OCI-LY1 (cell line): ENCODE results near the gene NCKAP1.

Experiments used
- H2AFZ ChIP-seq: fragments of 200-600 bp; sonication (generic), shearing (Covaris generic); 2 replicates; pipeline ENCODE4 v1.6.0; 2014; ENCODE audit warnings: antibody characterized with exemption, mild to moderate bottlenecking, low read length
- H3F3A ChIP-seq: fragments of 200-600 bp; sonication (generic), shearing (Covaris generic); 2 replicates; pipeline ENCODE4 v1.6.0; 2014; ENCODE audit warnings: mild to moderate bottlenecking, antibody characterized with exemption, low read length, moderate library complexity; ENCODE audit not compliant: insufficient read depth
- H3K27ac ChIP-seq: fragments of 200-600 bp; sonication (generic); 2 replicates; pipeline ENCODE4 v1.5.1; 2014; ENCODE audit warnings: low read length, mixed run types, mild to moderate bottlenecking, low read depth; ENCODE audit not compliant: poor library complexity, severe bottlenecking
- H3K27me3 ChIP-seq: fragments of 200-600 bp; sonication (generic); 2 replicates; pipeline ENCODE4 v1.6.0; 2014; ENCODE audit warnings: antibody characterized with exemption, mild to moderate bottlenecking, low read length, moderate library complexity; ENCODE audit not compliant: insufficient read depth
- H3K36me3 ChIP-seq: fragments of 200-600 bp; sonication (generic); 2 replicates; pipeline ENCODE4 v1.6.1; 2014; ENCODE audit warnings: mild to moderate bottlenecking, antibody characterized with exemption, low read length, moderate library complexity, mixed read lengths; ENCODE audit not compliant: insufficient read depth
- H3K4me1 ChIP-seq: fragments of 200-600 bp; sonication (generic); 2 replicates; pipeline ENCODE4 v1.5.1; 2014; ENCODE audit warnings: mild to moderate bottlenecking, low read length, moderate library complexity; ENCODE audit not compliant: insufficient read depth, severe bottlenecking
- H3K4me2 ChIP-seq: fragments of 200-600 bp; sonication (generic), shearing (Covaris generic); 2 replicates; pipeline ENCODE4 v1.6.1; 2014; ENCODE audit warnings: low read length
- H3K4me3 ChIP-seq: fragments of 200-600 bp; sonication (generic); 2 replicates; pipeline ENCODE4 v1.5.1; 2014; ENCODE audit warnings: low read length, low read depth, mild to moderate bottlenecking, mixed read lengths; ENCODE audit not compliant: poor library complexity, severe bottlenecking
- H3K79me2 ChIP-seq: fragments of 200-600 bp; shearing (Covaris generic); 2 replicates; pipeline ENCODE4 v1.6.1; 2016; ENCODE audit warnings: mixed run types, low read length, mixed read lengths; ENCODE audit not compliant: insufficient read depth
- H3K9ac ChIP-seq: fragments of 200-600 bp; sonication (generic), shearing (Covaris generic); 2 replicates; pipeline ENCODE4 v1.6.1; 2014; ENCODE audit warnings: mild to moderate bottlenecking, low read length, mixed read lengths
- H3K9me2 ChIP-seq: fragments of 200-600 bp; sonication (generic), shearing (Covaris generic); 2 replicates; pipeline ENCODE4 v1.6.1; 2014; ENCODE audit warnings: low read depth, mild to moderate bottlenecking, low read length, mixed read lengths
- H3K9me3 ChIP-seq: fragments of 200-600 bp; shearing (Covaris generic); 2 replicates; pipeline ENCODE4 v1.6.1; 2014; ENCODE audit warnings: low read length, mixed read lengths
- H4K20me1 ChIP-seq: fragments of 200-600 bp; sonication (generic), shearing (Covaris generic); 2 replicates; pipeline ENCODE4 v1.6.0; 2016; ENCODE audit warnings: mild to moderate bottlenecking, low read length; ENCODE audit not compliant: insufficient read depth
- EZH2 ChIP-seq: fragments of 200-600 bp; sonication (generic), shearing (Covaris generic); IDR thresholded peaks from 2 replicates; pipeline ENCODE4 v1.8.0; 2017; ENCODE audit warnings: borderline replicate concordance, mixed run types, mild to moderate bottlenecking, antibody characterized with exemption, low read length, moderate library complexity, mixed read lengths
- TF ChIP-seq, protein P1 (sequence below): fragments of 200-600 bp; sonication (generic), shearing (Covaris generic); IDR thresholded peaks from 2 replicates; pipeline ENCODE4 v1.5.1; 2017; ENCODE audit warnings: mild to moderate bottlenecking, antibody characterized with exemption, low read length, moderate library complexity, mixed read lengths

Gene NCKAP1

DNA sequence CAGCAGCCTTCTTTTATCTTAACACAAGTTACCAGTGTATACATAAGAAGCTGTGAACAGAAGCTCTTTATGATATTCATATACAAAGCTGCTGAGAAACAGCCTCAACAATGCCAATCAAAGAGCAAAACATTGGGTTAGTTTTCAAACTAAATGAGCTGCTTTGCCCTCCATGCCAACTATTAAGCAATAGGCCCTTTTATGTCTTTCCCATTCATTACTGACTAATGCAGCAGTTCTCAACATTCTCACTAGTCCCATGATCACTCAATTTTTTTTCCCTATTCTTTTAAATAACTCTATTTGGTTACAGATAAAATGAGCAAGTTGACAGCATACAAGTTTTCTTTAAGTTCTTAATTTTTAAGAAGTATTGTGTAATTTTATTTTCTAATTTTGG, 114.0 kb downstream of the NCKAP1 start:
- no peak overlapping the region for H3K27ac ChIP-seq
- H3K4me2 ChIP-seq, result no peak overlapping the region
- TF ChIP-seq EZH2, result no peak
- TF ChIP-seq, protein P1, sequence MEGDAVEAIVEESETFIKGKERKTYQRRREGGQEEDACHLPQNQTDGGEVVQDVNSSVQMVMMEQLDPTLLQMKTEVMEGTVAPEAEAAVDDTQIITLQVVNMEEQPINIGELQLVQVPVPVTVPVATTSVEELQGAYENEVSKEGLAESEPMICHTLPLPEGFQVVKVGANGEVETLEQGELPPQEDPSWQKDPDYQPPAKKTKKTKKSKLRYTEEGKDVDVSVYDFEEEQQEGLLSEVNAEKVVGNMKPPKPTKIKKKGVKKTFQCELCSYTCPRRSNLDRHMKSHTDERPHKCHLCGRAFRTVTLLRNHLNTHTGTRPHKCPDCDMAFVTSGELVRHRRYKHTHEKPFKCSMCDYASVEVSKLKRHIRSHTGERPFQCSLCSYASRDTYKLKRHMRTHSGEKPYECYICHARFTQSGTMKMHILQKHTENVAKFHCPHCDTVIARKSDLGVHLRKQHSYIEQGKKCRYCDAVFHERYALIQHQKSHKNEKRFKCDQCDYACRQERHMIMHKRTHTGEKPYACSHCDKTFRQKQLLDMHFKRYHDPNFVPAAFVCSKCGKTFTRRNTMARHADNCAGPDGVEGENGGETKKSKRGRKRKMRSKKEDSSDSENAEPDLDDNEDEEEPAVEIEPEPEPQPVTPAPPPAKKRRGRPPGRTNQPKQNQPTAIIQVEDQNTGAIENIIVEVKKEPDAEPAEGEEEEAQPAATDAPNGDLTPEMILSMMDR, result no peak
- no peak overlapping the region for H3K9ac ChIP-seq
- H3K79me2 ChIP-seq, result no peaks in the 10 kb centered on the region
- H3F3A ChIP-seq, result no peaks in the 10 kb centered on the region
- H3K27me3 ChIP-seq, result no peaks in the 10 kb centered on the region
- H3K9me2 ChIP-seq, result no peaks in the 10 kb centered on the region
- H3K36me3 ChIP-seq, result no peaks in the 10 kb centered on the region
- no peaks in the 10 kb centered on the region for H3K9me3 ChIP-seq
- no peak overlapping the region for H3K4me3 ChIP-seq
- no peaks in the 10 kb centered on the region for H3K4me1 ChIP-seq
- no peaks in the 10 kb centered on the region for H4K20me1 ChIP-seq
- H2AFZ ChIP-seq, result no peak overlapping the region

DNA sequence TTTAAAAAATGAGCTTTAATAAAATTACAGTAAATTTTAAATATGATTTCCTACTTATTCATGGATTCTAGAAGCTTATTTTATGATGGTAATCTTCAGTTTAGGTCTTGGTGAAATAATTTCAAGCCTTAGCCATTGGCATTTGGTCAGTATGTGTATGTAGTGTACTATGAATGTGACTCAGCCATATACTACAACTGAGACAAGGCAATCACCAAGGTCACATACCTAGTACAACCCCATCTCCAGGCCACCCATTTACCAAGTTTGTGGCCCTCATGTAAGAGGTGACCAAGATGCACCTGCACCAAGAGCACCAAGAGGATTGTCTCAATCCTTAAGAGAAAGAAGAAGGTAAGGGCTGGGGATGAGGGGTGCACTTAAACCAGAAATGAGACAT, 117.0 kb downstream of the NCKAP1 start:
- Histone ChIP-seq H3K4me2 (no peak overlapping the region), H3K9ac (no peak overlapping the region), H3K9me2 (no peaks in the 10 kb centered on the region), H3K79me2 (no peaks in the 10 kb centered on the region), H3K4me3 (no peak overlapping the region), H3K9me3 (no peaks in the 10 kb centered on the region), H2AFZ (no peak overlapping the region), H3K27ac (no peak overlapping the region), H3F3A (no peaks in the 10 kb centered on the region), H4K20me1 (no peaks in the 10 kb centered on the region), H3K36me3 (no peaks in the 10 kb centered on the region), H3K27me3 (no peaks in the 10 kb centered on the region), H3K4me1 (no peaks in the 10 kb centered on the region)
- TF ChIP-seq EZH2, result no peak
- TF ChIP-seq, protein P1, result no peak

DNA sequence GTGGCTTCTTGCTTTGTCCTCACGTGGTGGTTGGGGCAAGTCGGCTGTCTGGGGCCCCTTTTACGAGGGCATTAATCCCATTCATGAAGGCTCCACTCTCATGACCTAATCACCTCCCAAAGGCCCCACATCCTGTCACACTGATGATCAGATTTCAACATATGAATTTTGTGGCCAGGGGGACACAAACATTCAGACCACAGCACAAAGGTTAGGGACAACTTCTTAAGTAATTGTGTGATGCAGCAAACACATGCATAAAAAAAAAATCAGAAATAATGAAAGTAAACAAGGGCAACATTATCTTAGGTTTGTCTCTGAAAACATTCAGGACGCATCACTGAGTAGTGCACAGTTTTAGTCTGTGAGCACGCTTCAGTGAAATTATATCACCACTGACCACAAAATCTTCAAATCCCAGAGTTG, 117.6 kb downstream of the NCKAP1 start:
- no peak overlapping the region for H3K4me2 ChIP-seq

More for the DNA sequence above, 117.6 kb downstream of the NCKAP1 start:
- Histone ChIP-seq H3F3A (no peaks in the 10 kb centered on the region), H3K9me3 (no peaks in the 10 kb centered on the region), H3K79me2 (no peaks in the 10 kb centered on the region), H3K27ac (no peak overlapping the region), H3K36me3 (no peaks in the 10 kb centered on the region), H3K9ac (no peak overlapping the region), H4K20me1 (no peaks in the 10 kb centered on the region), H2AFZ (no peak overlapping the region), H3K9me2 (no peaks in the 10 kb centered on the region), H3K27me3 (no peaks in the 10 kb centered on the region), H3K4me3 (no peak overlapping the region), H3K4me1 (no peaks in the 10 kb centered on the region)
- no peak for TF ChIP-seq EZH2
- TF ChIP-seq, protein P1, result no peak
